Measurements from ENCODE around the gene TBX10. TPM values are rescaled to one million over a fixed set of nuclear protein-coding genes. Genes with fewer than 3 reads are reported as not detected.

Gene TBX10
- polyA plus RNA-seq, 1 of the 3 experiments (the other 2 are of a cell fraction) = not detected

- no peak for TF ChIP-seq REST (IDR thresholded peaks at IDR 0.05; ENCODE audit: low read depth, low read length)
- no peak for TF ChIP-seq EZH2phosphoT487 (IDR thresholded peaks at IDR 0.05; ENCODE audit: borderline replicate concordance, low read depth)
- TF ChIP-seq TCF12 (IDR thresholded peaks at IDR 0.05) = no peak
- TF ChIP-seq CHD2 (IDR thresholded peaks at IDR 0.05; ENCODE audit: low read length, partially characterized antibody) = no peak
- TF ChIP-seq ZBTB33 (IDR thresholded peaks at IDR 0.05; ENCODE audit: borderline replicate concordance, low read depth) = no peak
- no peak for TF ChIP-seq FOXJ3 (CRISPR knock-in tag; IDR thresholded peaks at IDR 0.05)
- TF ChIP-seq NRF1 (IDR thresholded peaks at IDR 0.05; ENCODE audit: low read depth, low read length) = no peak
Measured at GRCh38 chr11:67656278-67656922, 16.8 kb upstream of the TBX10 start (continued).

- no peaks in the 10 kb centered on the region for H3K79me2 ChIP-seq (ENCODE audit: insufficient read depth)
- no peaks in the 10 kb centered on the region for H4K20me1 ChIP-seq (ENCODE audit: insufficient read depth)
- DNase-seq = no peak
- H3K27me3 ChIP-seq (ENCODE audit: insufficient read depth) = no peaks in the 10 kb centered on the region
- no peak overlapping the region for H3K27ac ChIP-seq (ENCODE audit: low read depth in 2 of 2, low read length in 1 of 2)
- H2AFZ ChIP-seq (ENCODE audit: low read depth) = no peak overlapping the region
- no peaks in the 10 kb centered on the region for H3K9me2 ChIP-seq
- H3K4me2 ChIP-seq = no peak overlapping the region
- ChIA-PET POLR2A (interaction anchor here (0.6 kb wide), 1 partner anchor 24 kb away, joined by 3 read pairs; no protein-coding TSS in a partner anchor), CTCF (interaction anchor here (21.6 kb wide), 1 partner anchor 19 kb away, joined by 308 read pairs; the partner anchor contains the start of genes NUDT8 and TBX10)
- H3K36me3 ChIP-seq (replicated peaks in 1 of 2; ENCODE audit: control insufficient read depth in 1 of 2, insufficient read depth in 2 of 2, low read length in 1 of 2) = no peaks in the 10 kb centered on the region
- no peaks in the 10 kb centered on the region for H3F3A ChIP-seq (replicated peaks; ENCODE audit: insufficient read depth)
- H3K9me3 ChIP-seq = no peaks in the 10 kb centered on the region
- no peak overlapping the region for H3K9ac ChIP-seq
- no peaks in the 10 kb centered on the region; a peak in 2 of 4 replicates for H3K4me1 ChIP-seq (ENCODE audit: control insufficient read depth in 1 of 2, insufficient read depth in 2 of 2, low read depth in 1 of 2, low read length in 1 of 2)
- no peak overlapping the region for H3K4me3 ChIP-seq (ENCODE audit: low read depth in 2 of 2, low read length in 1 of 2)
- WGBS (ENCODE audit: low lambda C conversion rate) = 55% methylated on average over 9 of the region's 9 CpGs
- TF ChIP-seq POLR2AphosphoS5 (IDR thresholded peaks at IDR 0.05; ENCODE audit: low read depth, low read length) = no peak
- TF ChIP-seq, protein P1, sequence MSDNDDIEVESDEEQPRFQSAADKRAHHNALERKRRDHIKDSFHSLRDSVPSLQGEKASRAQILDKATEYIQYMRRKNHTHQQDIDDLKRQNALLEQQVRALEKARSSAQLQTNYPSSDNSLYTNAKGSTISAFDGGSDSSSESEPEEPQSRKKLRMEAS (IDR thresholded peaks at IDR 0.05; ENCODE audit: low read depth) = no peak
- TF ChIP-seq, protein P2, sequence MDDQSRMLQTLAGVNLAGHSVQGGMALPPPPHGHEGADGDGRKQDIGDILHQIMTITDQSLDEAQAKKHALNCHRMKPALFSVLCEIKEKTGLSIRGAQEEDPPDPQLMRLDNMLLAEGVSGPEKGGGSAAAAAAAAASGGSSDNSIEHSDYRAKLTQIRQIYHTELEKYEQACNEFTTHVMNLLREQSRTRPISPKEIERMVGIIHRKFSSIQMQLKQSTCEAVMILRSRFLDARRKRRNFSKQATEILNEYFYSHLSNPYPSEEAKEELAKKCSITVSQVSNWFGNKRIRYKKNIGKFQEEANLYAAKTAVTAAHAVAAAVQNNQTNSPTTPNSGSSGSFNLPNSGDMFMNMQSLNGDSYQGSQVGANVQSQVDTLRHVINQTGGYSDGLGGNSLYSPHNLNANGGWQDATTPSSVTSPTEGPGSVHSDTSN (IDR thresholded peaks at IDR 0.05) = no peak
- TF ChIP-seq MXI1 (IDR thresholded peaks at IDR 0.05; ENCODE audit: low read depth, low read length) = no peak
- no peak for TF ChIP-seq TCF12 (IDR thresholded peaks at IDR 0.05)
- TF ChIP-seq SMC3 (IDR thresholded peaks at IDR 0.05; ENCODE audit: low read depth, low read length) = no peak
- no peak for TF ChIP-seq GATA2 (CRISPR knock-in tag; IDR thresholded peaks at IDR 0.05)
- no peak for TF ChIP-seq NFIC (IDR thresholded peaks at IDR 0.05; ENCODE audit: borderline replicate concordance)
- TF ChIP-seq, protein P3, sequence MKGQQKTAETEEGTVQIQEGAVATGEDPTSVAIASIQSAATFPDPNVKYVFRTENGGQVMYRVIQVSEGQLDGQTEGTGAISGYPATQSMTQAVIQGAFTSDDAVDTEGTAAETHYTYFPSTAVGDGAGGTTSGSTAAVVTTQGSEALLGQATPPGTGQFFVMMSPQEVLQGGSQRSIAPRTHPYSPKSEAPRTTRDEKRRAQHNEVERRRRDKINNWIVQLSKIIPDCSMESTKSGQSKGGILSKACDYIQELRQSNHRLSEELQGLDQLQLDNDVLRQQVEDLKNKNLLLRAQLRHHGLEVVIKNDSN (IDR thresholded peaks at IDR 0.05; ENCODE audit: borderline replicate concordance, low read depth) = no peak
- TF ChIP-seq FOXM1 (IDR thresholded peaks at IDR 0.05; ENCODE audit: low read depth) = no peak
- TF ChIP-seq TEAD4 (IDR thresholded peaks at IDR 0.05; ENCODE audit: borderline replicate concordance, insufficient read depth) = no peak
- no peak for TF ChIP-seq EZH2phosphoT487 (IDR thresholded peaks at IDR 0.05; ENCODE audit: borderline replicate concordance, low read depth)
- no peak for TF ChIP-seq REST (IDR thresholded peaks at IDR 0.05; ENCODE audit: low read depth, low read length)
- TF ChIP-seq EP300 (IDR thresholded peaks at IDR 0.05; ENCODE audit: borderline replicate concordance in 1 of 2, low read depth in 1 of 2, low read length in 1 of 2) = no peak
Measured at GRCh38 chr11:67654225-67654624, 14.7 kb upstream of the TBX10 start.
